HG03521 (cell line): ENCODE measurements around the gene VDR.
A peak's percentile ranks its signal among the peaks of the same experiment; 100 is the strongest.
"Not testable (repeated sequence)": the region's sequence is repeated elsewhere in the genome, so short reads cannot be mapped to it uniquely, and the experiment has no call there.

Experiments
- ATAC-seq: cut with Tn5 transposase; IDR thresholded peaks from one replicate; pipeline ENCODE4 v1.9.1; 2021; ENCODE audit warnings: mild to moderate bottlenecking, moderate library complexity; ENCODE audit not compliant: unreplicated experiment

VDR gene

GRCh38 chr12:47817272-47818006, 87.4 kb downstream of the VDR start:
- no peak for ATAC-seq

GRCh38 chr12:47816403-47817271, 88.2 kb downstream of the VDR start:
- ATAC-seq, result no peak

DNA sequence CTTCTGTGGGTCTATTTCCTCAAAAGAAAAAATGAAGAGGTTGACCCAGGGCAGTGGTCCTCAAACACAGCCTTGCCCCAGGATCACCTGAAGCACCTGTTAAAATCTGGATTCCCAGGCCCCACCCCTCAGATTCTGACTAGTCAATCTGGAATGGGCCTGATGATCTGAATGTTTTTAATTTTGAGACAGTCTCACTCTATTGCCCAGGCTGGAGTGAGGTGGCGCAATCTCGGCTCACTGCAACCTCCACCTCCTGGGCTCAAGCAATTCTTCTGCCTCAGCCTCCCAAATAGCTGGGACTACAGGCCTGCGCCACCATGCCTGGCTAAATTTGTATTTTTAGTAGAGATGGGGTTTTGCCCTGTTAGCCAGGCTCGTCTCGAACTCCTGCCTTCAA, 89.3 kb downstream of the VDR start:
- not testable (repeated sequence) for ATAC-seq

DNA sequence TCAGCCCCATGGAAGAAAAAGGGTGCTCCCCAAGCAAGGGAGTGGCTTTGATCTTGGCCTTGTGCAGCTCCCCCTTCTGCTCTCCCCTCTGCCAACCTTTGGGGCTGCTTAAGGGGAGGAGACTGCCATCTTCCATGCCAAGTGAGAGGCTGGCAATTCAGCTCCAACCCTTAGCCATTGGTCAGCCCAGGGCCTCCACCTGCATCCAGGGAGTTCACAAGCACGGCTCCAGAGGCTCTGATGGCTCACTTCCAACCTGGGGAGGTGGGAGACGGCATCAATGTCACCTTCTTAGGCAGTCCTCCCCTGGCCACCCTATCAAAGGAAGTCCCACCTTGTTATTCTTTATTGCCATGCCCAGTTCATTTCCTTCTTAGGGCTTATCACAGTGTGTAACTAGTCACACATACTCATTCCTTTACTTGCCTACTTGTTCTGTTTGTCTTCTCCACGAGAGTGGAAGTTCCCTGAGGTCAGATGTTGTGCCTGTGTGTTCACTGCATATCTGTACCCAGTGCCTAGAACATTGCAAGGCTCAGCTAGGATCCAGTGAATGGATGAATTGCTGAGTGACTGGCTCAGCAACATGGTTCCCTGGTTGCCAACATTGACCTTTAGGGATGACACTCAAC, 90.1 kb downstream of the VDR start:
- no peak for ATAC-seq

DNA sequence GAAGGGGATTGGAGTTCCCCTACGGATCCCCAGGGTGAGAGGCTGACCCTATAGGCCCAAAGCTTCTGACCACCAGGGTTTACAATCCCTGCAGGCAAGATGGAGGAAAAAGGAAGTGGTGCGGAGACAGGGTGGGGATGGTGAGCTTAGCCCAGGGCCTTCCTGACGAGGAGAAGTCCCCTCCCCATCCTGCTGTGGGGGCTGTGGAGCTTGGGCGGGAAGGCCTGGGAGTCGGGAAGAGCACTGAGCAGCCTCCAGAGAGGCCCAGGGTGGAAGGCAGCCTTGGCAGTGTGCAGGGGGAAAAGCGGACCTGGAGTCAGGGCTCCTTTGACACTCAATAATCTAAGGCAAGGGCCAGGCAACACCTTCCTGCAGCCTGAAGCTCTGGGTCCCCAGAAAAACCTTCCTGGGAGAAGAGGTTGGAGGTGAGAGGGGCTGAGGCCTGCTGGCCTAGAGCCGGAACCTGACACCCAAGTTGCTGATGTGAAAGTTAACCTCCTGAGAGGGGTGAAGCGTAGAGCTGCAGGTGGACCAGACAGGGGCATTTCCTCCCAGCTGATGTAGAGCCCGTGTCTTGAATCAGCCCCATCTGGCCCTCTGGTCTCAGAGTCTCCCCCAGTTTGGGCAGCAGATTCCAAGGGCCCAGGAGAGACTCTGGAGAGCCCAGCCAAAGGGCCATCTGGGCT, 91.1 kb downstream of the VDR start:
- ATAC-seq, result peak; percentile 26

GRCh38 chr12:47812797-47813510, 91.8 kb downstream of the VDR start:
- peak; percentile 68 for ATAC-seq

DNA sequence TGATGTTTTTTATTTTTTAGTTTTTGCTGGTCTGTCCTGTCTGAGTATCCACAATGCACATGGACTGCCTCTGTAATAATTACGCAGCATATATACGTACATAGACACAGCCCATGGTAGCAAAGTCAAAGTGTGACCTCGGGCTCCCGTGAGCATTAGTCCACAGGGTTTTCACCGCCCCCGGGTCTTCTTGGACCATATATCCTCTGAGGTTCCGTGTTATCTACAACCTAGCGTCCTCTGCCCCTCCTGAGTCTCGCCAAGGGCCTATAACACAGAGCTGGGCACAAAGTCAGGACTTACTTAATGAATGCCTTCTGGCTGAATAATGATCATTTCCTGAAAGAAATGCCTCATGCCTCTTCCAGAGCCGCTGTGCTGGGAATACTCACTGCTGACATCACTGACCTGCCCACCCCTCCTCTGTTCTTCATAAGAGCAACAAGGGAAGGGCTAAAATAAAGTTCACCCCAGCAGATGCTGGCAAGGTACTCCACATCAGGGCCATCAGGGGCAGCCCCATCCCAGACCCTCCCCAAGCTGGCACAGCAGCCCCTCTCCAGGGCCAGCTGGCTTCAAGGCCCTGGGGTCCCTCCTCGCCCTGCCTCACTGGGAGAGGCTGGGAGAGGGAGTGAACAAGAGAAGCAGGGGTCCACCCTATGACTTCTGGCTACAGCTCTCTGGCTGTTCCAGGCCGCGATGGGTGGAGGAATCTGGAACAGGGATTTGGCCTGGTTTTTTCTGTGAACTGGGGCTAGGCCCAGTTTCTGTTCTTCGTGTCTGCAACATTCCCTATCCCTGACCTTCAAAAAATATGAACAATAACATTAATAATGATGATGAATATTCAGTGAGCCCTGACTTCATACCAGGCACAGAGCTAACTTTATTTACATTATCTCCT, 93.0 kb downstream of the VDR start:
- ATAC-seq, result no peak

DNA sequence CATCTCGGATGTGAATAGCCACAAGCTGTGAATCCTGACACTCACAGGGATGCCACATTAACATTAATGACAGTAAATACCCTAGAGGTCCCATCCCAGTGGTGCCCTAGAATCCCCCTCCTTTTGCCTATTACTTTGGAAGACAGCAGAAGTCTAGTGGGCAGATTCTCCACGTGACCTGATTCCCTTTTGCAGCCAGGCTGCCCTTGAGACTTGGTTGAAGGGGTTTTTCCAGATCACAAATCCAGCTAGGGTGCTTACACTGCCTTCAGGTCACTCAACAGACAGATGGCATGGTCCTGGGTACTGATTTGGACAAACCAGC, 93.8 kb downstream of the VDR start:
- ATAC-seq, result no peak

GRCh38 chr12:47809518-47809917, 95.3 kb downstream of the VDR start:
- ATAC-seq, result not testable (repeated sequence)

- ATAC-seq, result no peak
Measured at GRCh38 chr12:47808574-47809365, 96.0 kb downstream of the VDR start.

DNA sequence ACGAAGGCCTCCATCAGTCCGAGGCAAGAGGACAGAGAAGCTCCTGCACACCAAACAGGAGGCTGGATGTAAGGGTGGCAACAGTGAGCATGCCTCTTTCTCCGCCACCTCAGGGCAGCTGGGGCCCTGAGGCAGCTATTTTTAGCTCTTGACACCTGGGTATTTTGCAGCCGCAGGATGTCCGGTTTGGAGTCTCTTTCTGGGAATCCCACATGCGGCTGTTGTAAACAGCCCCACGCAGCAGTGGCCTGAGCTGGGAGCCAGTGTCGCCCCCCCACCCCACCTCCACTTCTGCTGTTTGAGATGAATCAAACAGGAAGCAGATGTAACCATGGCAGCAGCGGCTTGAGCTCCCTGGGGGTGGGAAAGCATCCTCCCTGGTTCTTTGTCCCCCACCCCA, 96.7 kb downstream of the VDR start:
- ATAC-seq, result no peak

- no peak for ATAC-seq
Measured at GRCh38 chr12:47807338-47807737, 97.5 kb downstream of the VDR start.

GRCh38 chr12:47805417-47805816, 99.4 kb downstream of the VDR start:
- ATAC-seq, result no peak

DNA sequence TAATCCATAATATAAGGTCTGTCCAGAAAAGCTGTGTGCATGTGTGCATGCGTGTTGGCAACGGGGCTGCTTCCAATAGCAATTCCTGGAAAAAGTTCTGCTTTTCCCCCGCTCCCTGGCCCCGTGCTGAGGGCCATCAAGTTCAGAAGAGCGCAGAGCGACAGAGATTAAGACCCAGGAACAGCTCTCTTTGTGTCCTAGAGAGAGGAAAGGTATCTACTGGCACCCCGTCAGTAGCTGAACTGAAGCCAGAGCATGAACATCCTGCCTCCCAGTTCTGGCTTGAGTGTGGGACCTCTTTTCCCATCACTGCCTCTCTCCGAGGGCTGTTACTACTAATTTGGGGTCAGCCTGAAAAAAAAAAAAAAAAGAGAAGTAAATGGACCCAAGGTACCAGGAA, 100.6 kb downstream of the VDR start:
- no peak for ATAC-seq

GRCh38 chr12:47803191-47803875, 101.5 kb downstream of the VDR start:
- ATAC-seq, result no peak

DNA sequence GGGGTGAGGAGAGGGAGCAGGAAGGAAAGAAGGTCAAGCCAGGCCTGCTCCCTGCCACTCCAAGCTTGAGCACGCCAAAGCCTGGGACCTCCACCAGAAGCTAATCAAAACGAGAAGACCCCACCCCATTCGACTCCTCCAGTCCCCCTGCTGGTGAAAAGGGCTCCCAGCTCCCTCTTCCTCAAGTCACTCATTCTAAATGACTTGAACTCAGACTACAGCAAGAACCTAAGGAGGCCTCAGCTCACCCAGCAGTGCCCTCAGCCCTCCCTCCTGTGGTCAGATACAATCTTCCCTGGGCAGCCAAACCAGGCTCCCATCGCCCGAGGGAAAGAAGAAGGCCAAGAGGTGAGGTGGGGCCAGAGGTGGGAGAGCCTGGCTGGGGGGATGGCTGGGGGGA, 102.5 kb downstream of the VDR start:
- no peak for ATAC-seq

GRCh38 chr12:47801904-47802246, 102.9 kb downstream of the VDR start:
- ATAC-seq, result no peak

DNA sequence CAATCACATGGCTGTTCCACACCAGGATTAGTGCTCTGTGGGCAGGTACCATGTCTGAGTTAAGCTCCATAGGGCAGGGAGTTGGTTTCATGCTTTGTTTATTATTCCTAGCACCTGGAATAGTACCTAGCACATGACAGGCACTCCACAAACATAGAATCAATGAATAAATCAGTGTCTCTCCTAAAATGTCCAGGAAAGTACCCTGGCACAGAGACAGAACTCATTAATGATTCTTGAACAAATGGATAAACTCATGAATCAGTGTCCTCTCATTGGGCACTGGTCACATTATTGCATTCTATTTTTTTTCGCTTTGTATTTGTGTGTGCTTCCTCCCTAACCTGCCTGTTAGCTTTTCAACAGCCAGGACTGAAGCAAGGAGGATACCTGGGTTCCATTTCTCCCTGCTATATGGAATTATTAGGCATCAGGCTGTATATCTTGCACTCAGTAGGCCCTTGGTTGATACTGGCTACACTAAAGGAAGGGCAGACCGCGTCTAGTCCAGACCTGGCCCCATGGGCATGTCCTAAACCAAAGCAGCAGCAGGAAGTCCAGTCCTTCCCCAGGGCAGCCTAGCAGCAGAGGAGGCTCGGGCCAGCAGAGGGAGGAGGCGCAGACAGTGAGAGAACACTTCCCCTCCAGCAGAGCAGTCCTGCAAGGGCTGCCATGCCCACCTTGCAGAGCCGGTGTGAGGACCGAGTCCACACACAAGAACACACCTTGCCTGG, 103.5 kb downstream of the VDR start:
- no peak for ATAC-seq
